ENCODE results near the gene USP16. TPM values are rescaled to one million over a fixed set of nuclear protein-coding genes. Genes with fewer than 3 reads are reported as not detected.

Gene USP16
- total and polyA plus RNA-seq, 2 of the 13 experiments (the other 11 are each of a cell fraction or from before 2014, with no cell fraction given) = 16.5 to 46.9 TPM

GRCh38 chr21:29029524-29029923 lies 5.1 kb downstream of the USP16 start (continued):
- no peak for TF ChIP-seq MNT (IDR thresholded peaks at IDR 0.05)
- TF ChIP-seq UBTF (CRISPR knock-in tag; IDR thresholded peaks at IDR 0.05) = no peak
- TF ChIP-seq ZNF639 (CRISPR knock-in tag; conservative IDR thresholded peaks at IDR 0.05) = no peak

GRCh38 chr21:29030909-29031308 lies 6.4 kb downstream of the USP16 start:
- no peak overlapping the region for H2AFZ ChIP-seq (ENCODE audit: low read length)
- ChIA-PET CTCF (ENCODE audit: low intra/inter-chr PET ratio, low total read pairs) (no interaction called here), POLR2A (no interaction called here)
- no peaks in the 10 kb centered on the region for H3K27me3 ChIP-seq (ENCODE audit: control insufficient read depth in 1 of 2, insufficient read depth in 2 of 2, low read length in 2 of 2)
- in situ Hi-C loops (cut with HindIII; ENCODE audit: extremely low pct_ligation_motif_present, low pct_unique_long_range_greater_than_20kb) = loop anchor here (5.0 kb wide), 1 partner anchor 36 kb away; no protein-coding TSS in a partner anchor
- peaks cover 9 to 65% of the 10 kb centered on the region in 2 experiments for H3K36me3 ChIP-seq (replicated peaks in 1 of 2; ENCODE audit: control insufficient read depth in 1 of 2, insufficient read depth in 2 of 2, low read length in 2 of 2)
- FAIRE-seq (no peak), DNase-seq (ENCODE audit: low spot score) (no peak), ATAC-seq (no peak; the same call in 2 of the 3 replicates)
- H4K20me1 ChIP-seq (ENCODE audit: insufficient read depth, low read length) = no peaks in the 10 kb centered on the region
- WGBS (ENCODE audit: low lambda C conversion rate) = 100% methylated on average over 1 of the region's 1 CpG
- H3K9ac ChIP-seq (ENCODE audit: insufficient read depth, low read depth, low read length) = no peak overlapping the region
- intact Hi-C loops (cut with micrococcal nuclease; ENCODE audit: unreplicated experiment) = no loop called here
- no peaks in the 10 kb centered on the region for H3K9me3 ChIP-seq (ENCODE audit: low read length)
- no peak overlapping the region for H3K4me3 ChIP-seq (replicated peaks in 1 of 3; ENCODE audit: insufficient read depth in 1 of 3, low read depth in 2 of 3, low read length in 3 of 3)
- H3K79me2 ChIP-seq (ENCODE audit: insufficient read depth, low read length) = peaks cover 21% of the 10 kb centered on the region
- H3K4me2 ChIP-seq (ENCODE audit: low read depth, low read length) = no peak overlapping the region
- H3K4me1 ChIP-seq (ENCODE audit: insufficient read depth, low read length) = peaks cover 12% of the 10 kb centered on the region
- H3K27ac ChIP-seq (ENCODE audit: extremely low read length, insufficient read depth, low read length) = no peak overlapping the region
- BruUV-seq (replicated peaks) = no TSS peak
- TF ChIP-seq ARID5B (CRISPR knock-in tag; IDR thresholded peaks at IDR 0.05) = no peak
- TF ChIP-seq SATB2 (CRISPR knock-in tag; IDR thresholded peaks at IDR 0.05) = no peak
- no peak for TF ChIP-seq KDM5A (IDR thresholded peaks at IDR 0.05; ENCODE audit: borderline replicate concordance, low read length)
- TF ChIP-seq SUZ12 (IDR thresholded peaks at IDR 0.05; ENCODE audit: low read depth, low read length) = no peak
- TF ChIP-seq FOXP1 (IDR thresholded peaks at IDR 0.05) = no peak
- TF ChIP-seq FOXP1 (CRISPR knock-in tag; IDR thresholded peaks at IDR 0.05) = no peak
- TF ChIP-seq ZNF766 (CRISPR knock-in tag; IDR thresholded peaks at IDR 0.05; ENCODE audit: borderline replicate concordance) = no peak
- TF ChIP-seq ZSCAN25 (CRISPR knock-in tag; IDR thresholded peaks at IDR 0.05) = no peak
- no peak for TF ChIP-seq ZNF224 (CRISPR knock-in tag; IDR thresholded peaks at IDR 0.05)
- no peak for TF ChIP-seq RFX3 (CRISPR knock-in tag; IDR thresholded peaks at IDR 0.05)
- TF ChIP-seq SETDB1 (CRISPR knock-in tag; IDR thresholded peaks at IDR 0.05; ENCODE audit: borderline replicate concordance) = no peak
- no peak for TF ChIP-seq SOX6 (IDR thresholded peaks at IDR 0.05)
- no peak for TF ChIP-seq SOX6 (CRISPR knock-in tag; IDR thresholded peaks at IDR 0.05)
- no peak for TF ChIP-seq ZNF180 (CRISPR knock-in tag; IDR thresholded peaks at IDR 0.05; ENCODE audit: borderline replicate concordance, low read depth)

Data from HepG2 (cell line).